Chondrocyte (in vitro differentiated cells): ENCODE measurements around the gene HDHD5. TPM values are rescaled to one million over a fixed set of nuclear protein-coding genes. Genes with fewer than 3 reads are reported as not detected.

Source experiments
- DNase-seq: peaks from one replicate; pipeline ENCODE4 v3.0.0; 2021; ENCODE audit warnings: mixed read lengths, low spot score
- H3K27ac Mint-ChIP-seq: one replicate; pipeline ENCODE4 v1.8.0; 2021; ENCODE audit warnings: mild to moderate bottlenecking, moderate library complexity, mixed read lengths; ENCODE audit not compliant: unreplicated experiment
- H3K27me3 Mint-ChIP-seq: 2 replicates; pipeline ENCODE4 v1.8.0; 2021; ENCODE audit warnings: low read depth, mixed read lengths
- H3K36me3 Mint-ChIP-seq: 2 replicates; pipeline ENCODE4 v1.8.0; 2021; ENCODE audit warnings: low read depth, mixed read lengths
- H3K4me1 Mint-ChIP-seq: 2 replicates; pipeline ENCODE4 v1.8.0; 2021; ENCODE audit warnings: low read depth, mild to moderate bottlenecking, mixed read lengths
- H3K4me3 Mint-ChIP-seq: one replicate; pipeline ENCODE4 v1.8.0; 2021; ENCODE audit warnings: mild to moderate bottlenecking, moderate library complexity, mixed read lengths; ENCODE audit not compliant: unreplicated experiment
- H3K9me3 Mint-ChIP-seq: 2 replicates; pipeline ENCODE4 v1.8.0; 2021; ENCODE audit warnings: low read depth, mixed read lengths
- total RNA-seq: library from RNA; stranded (reverse); gene quantifications from 3 replicates; pipeline ENCODE4 v1.2.1, GENCODE V29; 2021
- TF ChIP-seq, protein P1 (sequence below): fragments of 200-600 bp; sonication (generic); IDR thresholded peaks from 2 replicates; pipeline ENCODE4 v1.5.0; 2021; ENCODE audit warnings: antibody characterized with exemption, mild to moderate bottlenecking, moderate library complexity

Gene HDHD5
- total RNA-seq, 1 donor from 2014 or later = 30.8 TPM

DNA sequence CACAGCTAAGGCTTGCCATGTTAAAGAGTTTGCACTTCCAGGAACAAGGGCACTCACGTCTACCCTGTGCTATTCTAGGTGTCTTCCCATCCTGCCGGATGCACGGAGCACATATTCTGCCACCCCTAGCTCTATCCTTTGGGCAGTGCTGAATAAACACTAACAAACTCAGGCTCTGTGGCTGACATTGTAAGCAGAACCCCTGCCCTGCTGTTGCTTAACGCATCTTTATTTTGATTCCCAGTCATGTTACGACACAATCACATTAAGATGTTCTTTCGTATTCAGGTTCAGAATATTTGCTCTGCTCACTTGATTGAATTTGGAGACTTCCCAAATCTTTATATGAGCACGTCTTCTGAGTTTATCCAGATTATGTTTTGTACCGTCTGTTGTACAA lies 3.7 kb upstream of the HDHD5 start:
- DNase-seq = no peak
- no peak overlapping the region for H3K4me3 Mint-ChIP-seq
- TF ChIP-seq, protein P1, sequence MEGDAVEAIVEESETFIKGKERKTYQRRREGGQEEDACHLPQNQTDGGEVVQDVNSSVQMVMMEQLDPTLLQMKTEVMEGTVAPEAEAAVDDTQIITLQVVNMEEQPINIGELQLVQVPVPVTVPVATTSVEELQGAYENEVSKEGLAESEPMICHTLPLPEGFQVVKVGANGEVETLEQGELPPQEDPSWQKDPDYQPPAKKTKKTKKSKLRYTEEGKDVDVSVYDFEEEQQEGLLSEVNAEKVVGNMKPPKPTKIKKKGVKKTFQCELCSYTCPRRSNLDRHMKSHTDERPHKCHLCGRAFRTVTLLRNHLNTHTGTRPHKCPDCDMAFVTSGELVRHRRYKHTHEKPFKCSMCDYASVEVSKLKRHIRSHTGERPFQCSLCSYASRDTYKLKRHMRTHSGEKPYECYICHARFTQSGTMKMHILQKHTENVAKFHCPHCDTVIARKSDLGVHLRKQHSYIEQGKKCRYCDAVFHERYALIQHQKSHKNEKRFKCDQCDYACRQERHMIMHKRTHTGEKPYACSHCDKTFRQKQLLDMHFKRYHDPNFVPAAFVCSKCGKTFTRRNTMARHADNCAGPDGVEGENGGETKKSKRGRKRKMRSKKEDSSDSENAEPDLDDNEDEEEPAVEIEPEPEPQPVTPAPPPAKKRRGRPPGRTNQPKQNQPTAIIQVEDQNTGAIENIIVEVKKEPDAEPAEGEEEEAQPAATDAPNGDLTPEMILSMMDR = no peak
- no peaks in the 10 kb centered on the region for H3K9me3 Mint-ChIP-seq
- H3K27ac Mint-ChIP-seq = no peak overlapping the region
- H3K36me3 Mint-ChIP-seq = no peaks in the 10 kb centered on the region
- no peaks in the 10 kb centered on the region for H3K27me3 Mint-ChIP-seq
- peaks cover 13% of the 10 kb centered on the region for H3K4me1 Mint-ChIP-seq

DNA sequence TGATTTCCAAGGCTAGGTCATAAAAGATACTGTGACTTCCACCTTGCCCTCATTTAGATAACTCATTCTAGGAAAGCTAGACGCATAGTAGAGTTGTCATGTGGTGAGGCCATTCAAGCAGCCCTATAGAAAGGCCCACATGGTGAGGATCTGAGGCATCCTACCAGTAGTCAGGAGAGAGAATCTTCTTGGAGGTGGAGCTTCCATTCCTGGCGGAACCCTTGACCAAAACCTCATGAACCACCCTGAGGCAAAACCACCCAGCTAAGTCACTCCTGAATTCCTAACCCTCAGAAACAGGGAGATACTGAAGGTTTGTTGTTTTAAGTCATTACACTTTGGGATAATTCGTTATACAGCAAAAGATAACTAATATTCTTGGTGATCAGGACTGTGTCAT lies 2.9 kb upstream of the HDHD5 start:
- H3K36me3 Mint-ChIP-seq = no peaks in the 10 kb centered on the region
- H3K27ac Mint-ChIP-seq = no peak overlapping the region
- peaks cover 14% of the 10 kb centered on the region for H3K4me1 Mint-ChIP-seq
- TF ChIP-seq, protein P1 = no peak
- H3K27me3 Mint-ChIP-seq = no peaks in the 10 kb centered on the region
- H3K4me3 Mint-ChIP-seq = no peak overlapping the region
- DNase-seq = no peak
- no peaks in the 10 kb centered on the region for H3K9me3 Mint-ChIP-seq

DNA sequence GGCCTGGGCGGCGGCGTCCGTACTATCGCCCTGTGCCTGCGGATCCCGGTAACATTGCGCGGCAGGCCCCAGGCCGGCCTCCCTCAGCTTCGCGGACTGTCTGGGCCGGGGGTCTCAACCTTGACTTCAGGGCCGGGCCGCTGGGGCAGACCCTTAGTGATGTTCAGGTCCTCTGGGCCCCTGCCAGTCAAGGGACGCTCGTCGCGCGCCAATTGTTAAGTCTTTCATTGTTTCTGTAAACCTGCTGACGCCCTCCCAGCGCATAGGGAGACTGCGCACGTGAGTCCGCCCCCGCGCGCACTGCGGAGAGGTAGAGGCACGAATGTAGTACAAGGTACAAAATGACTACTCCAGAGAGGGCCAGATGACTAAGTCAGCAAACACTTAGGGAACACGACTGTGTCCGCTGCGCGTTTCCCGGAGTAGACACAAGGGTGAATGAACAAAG lies 451 bp upstream of the HDHD5 start:
- Mint-ChIP-seq H3K9me3 (no peaks in the 10 kb centered on the region), H3K27ac (peak overlapping the region; percentile 54), H3K36me3 (no peaks in the 10 kb centered on the region), H3K27me3 (no peaks in the 10 kb centered on the region), H3K4me1 (peaks cover 22% of the 10 kb centered on the region), H3K4me3 (peak overlapping the region; percentile 86)
- DNase-seq = no peak
- TF ChIP-seq, protein P1 = no peak

DNA sequence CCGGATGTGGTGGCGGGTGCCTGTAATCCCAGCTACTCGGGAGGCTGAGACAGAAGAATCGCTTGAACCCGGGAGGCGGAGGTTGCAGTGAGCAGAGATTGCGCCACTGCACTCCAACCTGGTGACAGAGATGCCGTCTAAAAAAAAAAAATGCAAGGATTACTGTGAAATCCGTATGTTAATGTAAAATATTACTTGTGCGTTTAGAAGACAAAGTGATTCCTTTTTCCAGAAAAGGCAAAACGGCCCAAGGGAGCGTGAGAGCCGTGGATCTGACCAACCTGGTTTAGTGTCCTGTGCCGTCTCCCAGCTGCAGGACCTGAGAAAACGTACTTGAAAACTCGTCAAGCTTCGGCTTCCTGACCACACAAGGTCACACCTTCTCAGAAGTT lies 905 bp downstream of the HDHD5 start:
- Mint-ChIP-seq H3K36me3 (no peaks in the 10 kb centered on the region), H3K27ac (peak overlapping the region; percentile 92), H3K27me3 (no peaks in the 10 kb centered on the region), H3K4me3 (peak overlapping the region; percentile 86), H3K4me1 (peaks cover 22% of the 10 kb centered on the region), H3K9me3 (no peaks in the 10 kb centered on the region)
- TF ChIP-seq, protein P1 = no peak
- DNase-seq = peak; percentile 20

DNA sequence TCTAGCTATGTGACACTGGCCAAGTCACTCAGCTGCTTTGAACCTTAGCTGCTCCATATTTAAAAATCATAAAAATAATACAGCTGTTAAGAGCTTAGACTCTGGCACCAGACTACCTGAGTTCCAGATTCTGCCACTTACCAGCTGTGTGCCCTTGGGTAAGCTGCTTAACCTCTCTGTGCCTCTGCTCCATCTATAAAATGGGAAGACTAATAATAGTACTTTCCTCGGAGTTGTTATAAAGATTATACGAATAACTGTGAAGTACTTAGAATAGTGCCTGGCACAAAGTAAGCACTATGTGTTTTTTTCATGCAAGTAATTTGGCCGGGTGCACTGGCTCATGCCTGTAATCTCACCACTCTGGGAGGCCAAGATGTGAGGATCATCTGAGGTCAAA lies 1.4 kb downstream of the HDHD5 start:
- Mint-ChIP-seq H3K36me3 (no peaks in the 10 kb centered on the region), H3K9me3 (no peaks in the 10 kb centered on the region), H3K4me1 (peaks cover 22% of the 10 kb centered on the region), H3K27me3 (no peaks in the 10 kb centered on the region), H3K4me3 (peak overlapping the region; percentile 86), H3K27ac (peak overlapping the region; percentile 92)
- peak; percentile 2 for DNase-seq
- TF ChIP-seq, protein P1 = no peak
